Natural killer cell (primary cell): Measurements from ENCODE around the gene MBP. TPM values are rescaled to one million over a fixed set of nuclear protein-coding genes. Genes with fewer than 3 reads are reported as not detected.

Source experiments
- ATAC-seq, 3 donors: fragments of 150-1000 bp in 2 of 3; fragments of 200-7000 bp in 1 of 3; cut with Tn5 transposase; 1 replicate in 1 of 3; 2 replicates in 2 of 3; pipeline ENCODE4 v1.10.0; 2021; ENCODE audit warnings: mild to moderate bottlenecking in 2 of 3, moderate library complexity in 2 of 3
- DNase-seq, 2 donors: peaks; one replicate each; pipeline versions ENCODE4 v3.0.0 to v3.0.0-alpha.2; 2013 to 2021; ENCODE audit warnings: mixed read lengths in 1 of 2
- H3K27ac ChIP-seq: one replicate; pipeline ENCODE4 v1.5.1; 2013; ENCODE audit warnings: mild to moderate bottlenecking, low read length
- H3K27me3 ChIP-seq: one replicate; pipeline ENCODE4 v1.6.1; 2013; ENCODE audit warnings: low read length; ENCODE audit not compliant: control insufficient read depth, insufficient read depth
- H3K36me3 ChIP-seq: one replicate; pipeline ENCODE4 v1.6.1; 2013; ENCODE audit warnings: low read length; ENCODE audit not compliant: control insufficient read depth, insufficient read depth
- H3K4me1 ChIP-seq: one replicate; pipeline ENCODE4 v1.6.1; 2013; ENCODE audit warnings: low read length; ENCODE audit not compliant: control insufficient read depth, insufficient read depth
- H3K4me3 ChIP-seq: one replicate; pipeline ENCODE4 v1.5.1; 2013; ENCODE audit warnings: low read length
- H3K9me3 ChIP-seq: one replicate; pipeline ENCODE4 v1.6.1; 2013; ENCODE audit warnings: low read length; ENCODE audit not compliant: control insufficient read depth, insufficient read depth
- H3K27ac Mint-ChIP-seq, 2 donors: one replicate each; pipeline ENCODE4 v1.8.0; 2022; ENCODE audit warnings: mild to moderate bottlenecking in 2 of 2, mixed read lengths in 2 of 2, moderate library complexity in 1 of 2
- H3K27me3 Mint-ChIP-seq, 2 donors: one replicate each; pipeline ENCODE4 v1.8.0; 2022; ENCODE audit warnings: low read depth in 2 of 2, mixed read lengths in 2 of 2
- H3K36me3 Mint-ChIP-seq: one replicate; pipeline ENCODE4 v1.8.0; 2022; ENCODE audit warnings: mixed read lengths
- H3K4me1 Mint-ChIP-seq, 2 donors: one replicate each; pipeline ENCODE4 v1.8.0; 2022; ENCODE audit warnings: mixed read lengths in 2 of 2
- H3K4me3 Mint-ChIP-seq: one replicate; pipeline ENCODE4 v1.8.0; 2022; ENCODE audit warnings: mild to moderate bottlenecking, moderate library complexity, mixed read lengths
- H3K9me3 Mint-ChIP-seq, 2 donors: one replicate each; pipeline ENCODE4 v1.8.0; 2022; ENCODE audit warnings: mixed read lengths in 2 of 2
- WGBS: methylation state at CpG from one replicate; pipeline ENCODE4 v1.1.7; 2013; ENCODE audit warnings: missing lambda C conversion rate; ENCODE audit not compliant: insufficient coverage; 5-methylcytosine and 5-hydroxymethylcytosine counted together
- intact Hi-C: fragments of 100-400 bp; cut with micrococcal nuclease; formaldehyde crosslinking; loops from one replicate; pipeline ENCODE4 v1.14.2; 2022
- total RNA-seq, 4 donors: library from RNA; stranded (reverse); fragments of 120-200 nt in 1 of 4; gene quantifications; one replicate each; pipeline versions ENCODE4 v1.2.3 to v1.2.4, GENCODE V29; 2013 to 2022
- TF ChIP-seq, protein P1 (sequence below): fragments of 200-600 bp; IDR thresholded peaks from one replicate; pipeline ENCODE4 v1.8.0; 2022; ENCODE audit warnings: antibody characterized with exemption

Gene MBP
- total RNA-seq, 3 donors from 2014 or later (not counting 1 experiment from before 2014, with no cell fraction given) = 183 to 344 (median 325) TPM

DNA sequence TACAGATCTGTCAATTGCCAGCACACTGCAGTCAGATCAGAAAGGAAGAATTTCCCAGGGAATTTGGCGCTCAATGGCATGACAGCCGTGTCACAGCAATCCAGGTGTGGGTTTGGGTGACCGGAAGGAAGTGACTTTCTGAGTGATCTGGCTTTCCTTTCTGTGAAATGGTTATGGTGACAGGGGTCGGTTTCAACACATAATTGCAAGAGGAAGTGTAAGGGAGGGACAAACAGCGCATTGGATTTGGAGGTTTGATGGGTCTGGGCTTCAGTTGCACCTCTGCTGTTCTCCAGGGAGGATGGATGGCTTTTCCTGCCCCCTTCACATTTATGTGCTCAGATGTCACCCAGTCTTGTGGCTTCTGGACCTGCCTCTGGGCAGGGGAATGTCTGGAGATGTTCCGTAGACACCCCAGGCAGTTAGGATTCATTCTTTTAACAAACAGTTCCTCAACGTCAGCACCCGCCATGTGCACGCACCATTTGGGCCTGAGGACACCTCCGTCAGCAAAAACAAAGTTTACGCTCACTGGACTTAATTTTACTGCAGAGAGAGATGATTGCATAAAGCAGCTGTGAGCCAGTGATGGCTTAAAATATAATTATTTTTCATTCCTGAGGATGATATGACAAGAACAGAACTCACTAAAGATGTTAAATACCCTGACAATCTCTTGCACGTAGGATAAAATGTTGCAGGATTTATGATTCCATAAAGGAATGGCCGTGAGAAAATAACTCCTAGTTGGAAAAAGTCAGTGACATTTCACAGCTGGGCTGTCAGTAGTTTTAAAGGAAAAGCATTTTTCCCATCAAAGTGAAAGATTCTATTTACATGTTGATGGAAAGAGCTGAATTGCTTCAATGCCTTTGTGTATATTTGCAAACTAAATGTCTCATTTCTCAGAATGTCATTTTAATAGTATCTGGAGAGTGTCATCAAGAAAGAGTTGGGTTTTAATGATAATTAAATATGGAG, 36.9 kb downstream of the MBP start:
- Mint-ChIP-seq H3K36me3 (peaks cover 8% of the 10 kb centered on the region), H3K9me3 (no peaks in the 10 kb centered on the region), H3K4me1 (peaks cover 94 to 95% of the 10 kb centered on the region in 2 donors), H3K27me3 (no peaks in the 10 kb centered on the region), H3K27ac (peak overlapping the region; percentile 87 to 94), H3K4me3 (peak overlapping the region; percentile 81)
- intact Hi-C loops = no loop called here
- DNase-seq (no peak), ATAC-seq (no peak)
- peaks cover 57% of the 10 kb centered on the region for H3K36me3 ChIP-seq
- no peaks in the 10 kb centered on the region for H3K27me3 ChIP-seq
- H3K4me3 ChIP-seq = no peak overlapping the region
- no peaks in the 10 kb centered on the region for H3K9me3 ChIP-seq
- H3K4me1 ChIP-seq = peaks cover 95% of the 10 kb centered on the region
- TF ChIP-seq, protein P1, sequence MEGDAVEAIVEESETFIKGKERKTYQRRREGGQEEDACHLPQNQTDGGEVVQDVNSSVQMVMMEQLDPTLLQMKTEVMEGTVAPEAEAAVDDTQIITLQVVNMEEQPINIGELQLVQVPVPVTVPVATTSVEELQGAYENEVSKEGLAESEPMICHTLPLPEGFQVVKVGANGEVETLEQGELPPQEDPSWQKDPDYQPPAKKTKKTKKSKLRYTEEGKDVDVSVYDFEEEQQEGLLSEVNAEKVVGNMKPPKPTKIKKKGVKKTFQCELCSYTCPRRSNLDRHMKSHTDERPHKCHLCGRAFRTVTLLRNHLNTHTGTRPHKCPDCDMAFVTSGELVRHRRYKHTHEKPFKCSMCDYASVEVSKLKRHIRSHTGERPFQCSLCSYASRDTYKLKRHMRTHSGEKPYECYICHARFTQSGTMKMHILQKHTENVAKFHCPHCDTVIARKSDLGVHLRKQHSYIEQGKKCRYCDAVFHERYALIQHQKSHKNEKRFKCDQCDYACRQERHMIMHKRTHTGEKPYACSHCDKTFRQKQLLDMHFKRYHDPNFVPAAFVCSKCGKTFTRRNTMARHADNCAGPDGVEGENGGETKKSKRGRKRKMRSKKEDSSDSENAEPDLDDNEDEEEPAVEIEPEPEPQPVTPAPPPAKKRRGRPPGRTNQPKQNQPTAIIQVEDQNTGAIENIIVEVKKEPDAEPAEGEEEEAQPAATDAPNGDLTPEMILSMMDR = no peak
- WGBS = 61% methylated on average over 13 of the region's 13 CpGs
- H3K27ac ChIP-seq = peak overlapping the region; percentile 87

DNA sequence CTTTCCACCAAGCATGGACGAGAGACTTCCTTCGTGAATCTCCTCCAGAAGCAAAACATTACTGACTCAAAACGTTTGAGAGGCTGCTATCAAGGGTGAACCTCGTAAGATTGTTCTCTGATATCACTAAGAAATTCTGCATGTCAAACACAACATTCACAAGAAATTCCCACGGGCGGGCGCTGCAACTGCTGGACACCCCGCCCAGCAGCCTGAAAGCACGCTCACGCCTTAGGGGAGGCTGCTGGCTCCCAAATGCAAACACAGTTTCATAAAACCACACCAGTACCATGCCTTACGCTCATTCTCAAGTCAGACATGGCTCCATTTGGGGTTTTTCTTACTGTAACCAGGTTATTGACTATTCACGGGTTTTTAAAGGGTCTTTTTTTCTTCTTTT, 39.0 kb downstream of the MBP start:
- Histone ChIP-seq H3K27ac (peak overlapping the region; percentile 87), H3K36me3 (peaks cover 58% of the 10 kb centered on the region), H3K27me3 (no peaks in the 10 kb centered on the region), H3K4me3 (no peak overlapping the region), H3K4me1 (peaks cover 95% of the 10 kb centered on the region), H3K9me3 (no peaks in the 10 kb centered on the region)
- TF ChIP-seq, protein P1 = no peak
- WGBS = 72% methylated on average over 12 of the region's 12 CpGs
- intact Hi-C loops = no loop called here
- ATAC-seq = peak in 1 of 3 donors; percentile 20
- Mint-ChIP-seq H3K9me3 (no peaks in the 10 kb centered on the region), H3K4me3 (peak overlapping the region; percentile 81), H3K27ac (peak overlapping the region; percentile 87 to 94), H3K4me1 (peaks cover 94 to 95% of the 10 kb centered on the region in 2 donors), H3K36me3 (peaks cover 8% of the 10 kb centered on the region), H3K27me3 (no peaks in the 10 kb centered on the region)
- DNase-seq = no peak

DNA sequence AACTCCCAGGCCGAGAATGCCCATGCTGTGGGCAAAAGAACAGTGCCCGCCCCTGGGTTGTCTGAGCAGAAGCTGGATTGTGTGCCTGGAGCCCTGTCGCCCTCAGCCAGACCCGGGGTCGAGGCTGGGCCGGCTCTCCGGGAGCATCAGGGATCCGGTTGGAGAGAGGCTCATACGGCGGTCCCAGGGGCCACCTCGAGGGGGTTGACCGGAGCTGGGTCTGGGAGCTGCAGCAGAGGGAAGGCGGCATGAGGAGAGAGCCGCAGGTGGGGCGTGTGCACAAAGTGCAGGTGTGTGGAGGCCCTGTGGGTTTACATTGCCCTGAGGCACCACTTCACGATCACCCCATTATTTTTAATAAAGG, 39.5 kb downstream of the MBP start:
- ATAC-seq = no peak
- 92% methylated on average over 15 of the region's 16 CpGs for WGBS
- intact Hi-C loops = no loop called here
- Histone ChIP-seq H3K27ac (peak overlapping the region; percentile 87), H3K36me3 (peaks cover 56% of the 10 kb centered on the region), H3K9me3 (no peaks in the 10 kb centered on the region), H3K4me3 (no peak overlapping the region), H3K4me1 (peaks cover 92% of the 10 kb centered on the region), H3K27me3 (no peaks in the 10 kb centered on the region)
- Mint-ChIP-seq H3K9me3 (no peaks in the 10 kb centered on the region), H3K4me3 (peak overlapping the region; percentile 86), H3K4me1 (peaks cover 89 to 90% of the 10 kb centered on the region in 2 donors), H3K36me3 (peaks cover 8% of the 10 kb centered on the region), H3K27me3 (no peaks in the 10 kb centered on the region), H3K27ac (peak overlapping the region; percentile 87 to 94)
- no peak for DNase-seq
- TF ChIP-seq, protein P1 = no peak
